Measurements from ENCODE around the gene BSN.

The BSN gene

GRCh38 chr3:49535971-49536874, 18.1 kb upstream of the BSN start:
- peak overlapping the region; percentile 64 for H3K27ac ChIP-seq (ENCODE audit: low read depth, low read length, severe bottlenecking)
- peaks cover 28% of the 10 kb centered on the region for H3K36me3 ChIP-seq (ENCODE audit: control insufficient read depth, insufficient read depth, low read length)
- no peak overlapping the region for H3K4me3 ChIP-seq (ENCODE audit: extremely low read depth, insufficient read depth, low read length, poor library complexity, severe bottlenecking)
- no peaks in the 10 kb centered on the region for H3K9me3 ChIP-seq (ENCODE audit: control insufficient read depth, low read length)
- WGBS, 2 experiments (ENCODE audit: insufficient coverage in 2 of 2) = 87 to 93% methylated on average over 6 of the region's 7 CpGs
- H3K4me1 ChIP-seq (ENCODE audit: control insufficient read depth, insufficient read depth, low read length, poor library complexity, severe bottlenecking) = peaks cover 17% of the 10 kb centered on the region

GRCh38 chr3:49536875-49537533, 17.3 kb upstream of the BSN start:
- peak overlapping the region; percentile 64 for H3K27ac ChIP-seq (ENCODE audit: low read depth, low read length, severe bottlenecking)
- H3K4me3 ChIP-seq (ENCODE audit: extremely low read depth, insufficient read depth, low read length, poor library complexity, severe bottlenecking) = no peak overlapping the region
- no peaks in the 10 kb centered on the region for H3K9me3 ChIP-seq (ENCODE audit: control insufficient read depth, low read length)
- H3K36me3 ChIP-seq (ENCODE audit: control insufficient read depth, insufficient read depth, low read length) = peaks cover 20% of the 10 kb centered on the region
- H3K4me1 ChIP-seq (ENCODE audit: control insufficient read depth, insufficient read depth, low read length, poor library complexity, severe bottlenecking) = peaks cover 17% of the 10 kb centered on the region
- WGBS, 2 experiments (ENCODE audit: insufficient coverage in 2 of 2) = 97% methylated on average over 12 of the region's 16 CpGs

- 1% methylated on average over 46 to 62 of the region's 63 CpGs for WGBS, 2 experiments (ENCODE audit: insufficient coverage in 2 of 2)
- H3K9me3 ChIP-seq (ENCODE audit: control insufficient read depth, low read length) = no peaks in the 10 kb centered on the region
These were observed 14.4 kb upstream of the BSN start for GRCh38 chr3:49539659-49540560.

GRCh38 chr3:49552087-49552486, 2.2 kb upstream of the BSN start:
- no peaks in the 10 kb centered on the region for H3K9me3 ChIP-seq (ENCODE audit: control insufficient read depth, low read length)
- no peaks in the 10 kb centered on the region for H3K4me1 ChIP-seq (ENCODE audit: control insufficient read depth, insufficient read depth, low read length, poor library complexity, severe bottlenecking)
- H3K4me3 ChIP-seq (ENCODE audit: extremely low read depth, insufficient read depth, low read length, poor library complexity, severe bottlenecking) = no peak overlapping the region
- H3K36me3 ChIP-seq (ENCODE audit: control insufficient read depth, insufficient read depth, low read length) = no peaks in the 10 kb centered on the region
- H3K27ac ChIP-seq (ENCODE audit: low read depth, low read length, severe bottlenecking) = no peak overlapping the region

More at GRCh38 chr3:49539659-49540560, 14.4 kb upstream of the BSN start:
- peaks cover 9% of the 10 kb centered on the region for H3K4me1 ChIP-seq (ENCODE audit: control insufficient read depth, insufficient read depth, low read length, poor library complexity, severe bottlenecking)
- H3K27ac ChIP-seq (ENCODE audit: low read depth, low read length, severe bottlenecking) = peak overlapping the region; percentile 88
- H3K4me3 ChIP-seq (ENCODE audit: extremely low read depth, insufficient read depth, low read length, poor library complexity, severe bottlenecking) = peak overlapping the region; percentile 39
- H3K36me3 ChIP-seq (ENCODE audit: control insufficient read depth, insufficient read depth, low read length) = no peaks in the 10 kb centered on the region

GRCh38 chr3:49553324-49553691, 969 bp upstream of the BSN start:
- H3K36me3 ChIP-seq (ENCODE audit: control insufficient read depth, insufficient read depth, low read length) = no peaks in the 10 kb centered on the region
- no peak overlapping the region for H3K27ac ChIP-seq (ENCODE audit: low read depth, low read length, severe bottlenecking)
- peak overlapping the region; percentile 59 for H3K4me3 ChIP-seq (ENCODE audit: extremely low read depth, insufficient read depth, low read length, poor library complexity, severe bottlenecking)
- 58 to 66% methylated on average over 6 to 8 of the region's 8 CpGs for WGBS, 2 experiments (ENCODE audit: insufficient coverage in 2 of 2)
- H3K4me1 ChIP-seq (ENCODE audit: control insufficient read depth, insufficient read depth, low read length, poor library complexity, severe bottlenecking) = no peaks in the 10 kb centered on the region
- H3K9me3 ChIP-seq (ENCODE audit: control insufficient read depth, low read length) = no peaks in the 10 kb centered on the region

GRCh38 chr3:49554633-49555265, 472 bp downstream of the BSN start:
- Histone ChIP-seq H3K4me3 (ENCODE audit: extremely low read depth, insufficient read depth, low read length, poor library complexity, severe bottlenecking) (peak overlapping the region; percentile 41), H3K9me3 (ENCODE audit: control insufficient read depth, low read length) (no peaks in the 10 kb centered on the region), H3K4me1 (ENCODE audit: control insufficient read depth, insufficient read depth, low read length, poor library complexity, severe bottlenecking) (no peaks in the 10 kb centered on the region), H3K27ac (ENCODE audit: low read depth, low read length, severe bottlenecking) (no peak overlapping the region), H3K36me3 (ENCODE audit: control insufficient read depth, insufficient read depth, low read length) (no peaks in the 10 kb centered on the region)
- 1% methylated on average over 42 to 56 of the region's 66 CpGs for WGBS, 2 experiments (ENCODE audit: insufficient coverage in 2 of 2)

GRCh38 chr3:49556500-49557275, 2.4 kb downstream of the BSN start:
- Histone ChIP-seq H3K36me3 (ENCODE audit: control insufficient read depth, insufficient read depth, low read length) (no peaks in the 10 kb centered on the region), H3K27ac (ENCODE audit: low read depth, low read length, severe bottlenecking) (no peak overlapping the region), H3K4me1 (ENCODE audit: control insufficient read depth, insufficient read depth, low read length, poor library complexity, severe bottlenecking) (no peaks in the 10 kb centered on the region), H3K9me3 (ENCODE audit: control insufficient read depth, low read length) (no peaks in the 10 kb centered on the region), H3K4me3 (ENCODE audit: extremely low read depth, insufficient read depth, low read length, poor library complexity, severe bottlenecking) (no peak overlapping the region)
- WGBS, 2 experiments (ENCODE audit: insufficient coverage in 2 of 2) = 80 to 91% methylated on average over 3 of the region's 3 CpGs

GRCh38 chr3:49563040-49563578, 8.8 kb downstream of the BSN start:
- Histone ChIP-seq H3K9me3 (ENCODE audit: control insufficient read depth, low read length) (no peaks in the 10 kb centered on the region), H3K36me3 (ENCODE audit: control insufficient read depth, insufficient read depth, low read length) (no peaks in the 10 kb centered on the region), H3K27ac (ENCODE audit: low read depth, low read length, severe bottlenecking) (no peak overlapping the region), H3K4me3 (ENCODE audit: extremely low read depth, insufficient read depth, low read length, poor library complexity, severe bottlenecking) (no peak overlapping the region), H3K4me1 (ENCODE audit: control insufficient read depth, insufficient read depth, low read length, poor library complexity, severe bottlenecking) (peaks cover 5% of the 10 kb centered on the region)
- WGBS, 2 experiments (ENCODE audit: insufficient coverage in 2 of 2) = 61 to 75% methylated on average over 3 to 4 of the region's 4 CpGs

- H3K4me1 ChIP-seq (ENCODE audit: control insufficient read depth, insufficient read depth, low read length, poor library complexity, severe bottlenecking) = peaks cover 5% of the 10 kb centered on the region
- H3K27ac ChIP-seq (ENCODE audit: low read depth, low read length, severe bottlenecking) = no peak overlapping the region
- no peaks in the 10 kb centered on the region for H3K9me3 ChIP-seq (ENCODE audit: control insufficient read depth, low read length)
- H3K4me3 ChIP-seq (ENCODE audit: extremely low read depth, insufficient read depth, low read length, poor library complexity, severe bottlenecking) = no peak overlapping the region
- H3K36me3 ChIP-seq (ENCODE audit: control insufficient read depth, insufficient read depth, low read length) = no peaks in the 10 kb centered on the region
- WGBS, 2 experiments (ENCODE audit: insufficient coverage in 2 of 2) = 86 to 95% methylated on average over 3 to 4 of the region's 4 CpGs
These were observed 9.5 kb downstream of the BSN start for GRCh38 chr3:49563766-49564165.

All from mesodermal cell (in vitro differentiated cells).